ENCODE results near the gene RAB44.

The RAB44 gene

DNA sequence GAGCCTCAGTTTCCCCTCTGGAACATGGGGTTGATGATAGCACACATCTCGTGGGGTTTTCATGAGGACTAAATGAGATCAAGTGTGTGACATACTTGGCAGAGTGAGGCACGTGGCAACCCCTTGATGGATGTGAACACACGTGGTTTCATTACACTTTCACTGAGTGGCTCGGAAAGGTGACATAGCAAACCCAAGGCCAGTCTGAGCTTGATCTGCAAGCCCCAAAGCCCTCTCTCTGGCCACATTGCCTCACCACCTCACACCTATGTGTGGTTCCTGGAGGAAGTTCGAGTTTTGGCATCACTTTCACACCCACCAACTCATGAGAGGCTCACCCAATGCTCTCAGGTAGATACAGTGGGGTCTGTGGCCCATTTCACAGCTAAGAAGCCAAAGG lies 81.6 kb downstream of the RAB44 start:
- ATAC-seq = no peak

GRCh38 chr6:36780442-36781177 lies 83.0 kb downstream of the RAB44 start:
- ATAC-seq = no peak

DNA sequence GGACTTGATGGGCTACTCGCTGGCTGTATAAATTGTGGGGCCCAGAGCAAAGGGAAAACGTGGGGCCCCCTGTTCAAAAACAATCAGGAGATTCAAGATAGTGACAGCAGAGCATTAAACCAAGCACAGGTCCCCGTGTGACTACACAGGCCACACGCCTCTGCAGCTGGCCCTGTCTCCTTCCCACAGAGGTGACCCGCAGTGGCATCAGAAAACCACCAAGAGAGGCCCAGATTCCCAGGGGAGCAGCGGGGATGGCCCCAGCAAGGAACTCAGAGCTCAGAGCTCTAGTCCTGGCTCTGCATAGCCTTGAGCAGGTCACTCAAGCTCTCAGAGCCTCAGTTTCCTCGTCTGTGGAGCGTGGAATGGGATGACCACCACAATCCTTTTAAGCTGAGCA lies 84.0 kb downstream of the RAB44 start:
- ATAC-seq = no peak
